ENCODE data around the gene AKAP9.
"Not testable (repeated sequence)": the region's sequence is repeated elsewhere in the genome, so short reads cannot be mapped to it uniquely, and the experiment has no call there.

The AKAP9 gene

GRCh38 chr7:92013611-92014010, 72.9 kb downstream of the AKAP9 start:
- no peak for DNase-seq (ENCODE audit: low spot score)

- DNase-seq (ENCODE audit: low spot score): no peak
These were observed 80.0 kb downstream of the AKAP9 start for GRCh38 chr7:92020636-92021035.

GRCh38 chr7:92025260-92025659, 84.6 kb downstream of the AKAP9 start:
- DNase-seq (ENCODE audit: low spot score): no peak

- DNase-seq (ENCODE audit: low spot score): not testable (repeated sequence)
These were observed 86.0 kb downstream of the AKAP9 start for GRCh38 chr7:92026635-92027034.

- not testable (repeated sequence) for DNase-seq (ENCODE audit: low spot score)
These were observed 86.5 kb downstream of the AKAP9 start for GRCh38 chr7:92027128-92027527.

GRCh38 chr7:92028226-92028625, 87.6 kb downstream of the AKAP9 start:
- DNase-seq (ENCODE audit: low spot score): no peak

- no peak for DNase-seq (ENCODE audit: low spot score)
These were observed 88.0 kb downstream of the AKAP9 start for GRCh38 chr7:92028686-92029085.

- no peak for DNase-seq (ENCODE audit: low spot score)
These were observed 93.5 kb downstream of the AKAP9 start for GRCh38 chr7:92034116-92034515.

GRCh38 chr7:92035576-92035975, 94.9 kb downstream of the AKAP9 start:
- no peak for DNase-seq (ENCODE audit: low spot score)

GRCh38 chr7:92039900-92040299, 99.2 kb downstream of the AKAP9 start:
- DNase-seq (ENCODE audit: low spot score): no peak

- DNase-seq (ENCODE audit: low spot score): peak; percentile 86
These were observed 101.5 kb downstream of the AKAP9 start for GRCh38 chr7:92042056-92042737.

GRCh38 chr7:92043098-92043497, 102.4 kb downstream of the AKAP9 start:
- no peak for DNase-seq (ENCODE audit: low spot score)

- DNase-seq (ENCODE audit: low spot score): no peak
These were observed 103.0 kb downstream of the AKAP9 start for GRCh38 chr7:92043637-92044036.

GRCh38 chr7:92044148-92044547, 103.5 kb downstream of the AKAP9 start:
- no peak for DNase-seq (ENCODE audit: low spot score)

GRCh38 chr7:92044940-92045339, 104.3 kb downstream of the AKAP9 start:
- no peak for DNase-seq (ENCODE audit: low spot score)

- no peak for DNase-seq (ENCODE audit: low spot score)
These were observed 111.0 kb downstream of the AKAP9 start for GRCh38 chr7:92051655-92052054.

GRCh38 chr7:92052159-92052558, 111.5 kb downstream of the AKAP9 start:
- DNase-seq (ENCODE audit: low spot score): no peak

- DNase-seq (ENCODE audit: low spot score): no peak
These were observed 112.0 kb downstream of the AKAP9 start for GRCh38 chr7:92052684-92053083.

GRCh38 chr7:92053312-92053711, 112.7 kb downstream of the AKAP9 start:
- DNase-seq (ENCODE audit: low spot score): no peak

- no peak for DNase-seq (ENCODE audit: low spot score)
These were observed 115.6 kb downstream of the AKAP9 start for GRCh38 chr7:92056286-92056685.

GRCh38 chr7:92057375-92057774, 116.7 kb downstream of the AKAP9 start:
- DNase-seq (ENCODE audit: low spot score): peak; percentile 92

- no peak for DNase-seq (ENCODE audit: low spot score)
These were observed 117.4 kb downstream of the AKAP9 start for GRCh38 chr7:92058040-92058439.

- no peak for DNase-seq (ENCODE audit: low spot score)
These were observed 118.2 kb downstream of the AKAP9 start for GRCh38 chr7:92058899-92059298.

- DNase-seq (ENCODE audit: low spot score): no peak
These were observed 120.5 kb downstream of the AKAP9 start for GRCh38 chr7:92061154-92061553.
